HEK293 (cell line): Measurements from ENCODE around the gene TRPV2.

Experiments
- YY1 ChIP-seq: fragments of 450-650 bp; formaldehyde crosslinking; IDR thresholded peaks from 2 replicates; pipeline ENCODE4 v1.5.1; 2018; ENCODE audit warnings: missing biosample characterization, missing genetic modification characterization
- YY2 ChIP-seq: fragments of 450-650 bp; formaldehyde crosslinking; IDR thresholded peaks from 2 replicates; pipeline ENCODE4 v1.5.1; 2016; ENCODE audit warnings: missing biosample characterization, missing genetic modification characterization
- ZNF138 ChIP-seq: fragments of 450-650 bp; formaldehyde crosslinking; IDR thresholded peaks from 2 replicates; pipeline ENCODE4 v1.5.1; 2016; ENCODE audit warnings: missing biosample characterization, missing genetic modification characterization, borderline replicate concordance
- ZNF221 ChIP-seq: fragments of 450-650 bp; formaldehyde crosslinking; IDR thresholded peaks from 2 replicates; pipeline ENCODE4 v1.5.1; 2017; ENCODE audit warnings: missing biosample characterization, missing genetic modification characterization, borderline replicate concordance
- ZNF311 ChIP-seq: fragments of 450-650 bp; formaldehyde crosslinking; IDR thresholded peaks from 2 replicates; pipeline ENCODE4 v1.5.1; 2017; ENCODE audit warnings: missing biosample characterization, missing genetic modification characterization, borderline replicate concordance
- ZNF354C ChIP-seq: fragments of 450-650 bp; formaldehyde crosslinking; IDR thresholded peaks from 2 replicates; pipeline ENCODE4 v1.5.1; 2016; ENCODE audit warnings: missing biosample characterization, missing genetic modification characterization, low read depth, borderline replicate concordance
- ZNF433 ChIP-seq: fragments of 450-650 bp; formaldehyde crosslinking; IDR thresholded peaks from 2 replicates; pipeline ENCODE4 v1.5.1; 2016; ENCODE audit warnings: missing biosample characterization, missing genetic modification characterization, low read depth
- ZNF473 ChIP-seq: fragments of 450-650 bp; formaldehyde crosslinking; IDR thresholded peaks from 2 replicates; pipeline ENCODE4 v1.5.1; 2017; ENCODE audit warnings: missing biosample characterization, missing genetic modification characterization
- ZNF677 ChIP-seq: fragments of 450-650 bp; IDR thresholded peaks from 2 replicates; pipeline ENCODE4 v1.5.0; 2018; ENCODE audit warnings: missing biosample characterization, mild to moderate bottlenecking, missing genetic modification characterization, moderate library complexity
- ZNF707 ChIP-seq: fragments of 450-650 bp; formaldehyde crosslinking; IDR thresholded peaks from 2 replicates; pipeline ENCODE4 v1.5.1; 2016; ENCODE audit warnings: missing biosample characterization, missing genetic modification characterization
- ZNF776 ChIP-seq: fragments of 450-650 bp; formaldehyde crosslinking; IDR thresholded peaks from 2 replicates; pipeline ENCODE4 v1.5.0; 2017; ENCODE audit warnings: missing biosample characterization, missing genetic modification characterization, borderline replicate concordance
- ZNF830 ChIP-seq: fragments of 450-650 bp; IDR thresholded peaks from 2 replicates; pipeline ENCODE4 v1.5.0; 2018; ENCODE audit warnings: missing biosample characterization, missing genetic modification characterization, low read depth, mild to moderate bottlenecking, moderate library complexity
- ZSCAN23 ChIP-seq: fragments of 450-650 bp; formaldehyde crosslinking; IDR thresholded peaks from 2 replicates; pipeline ENCODE4 v1.5.1; 2016; ENCODE audit warnings: missing biosample characterization, missing genetic modification characterization
- TF ChIP-seq, protein P1 (sequence below): fragments of 450-650 bp; formaldehyde crosslinking; IDR thresholded peaks from 2 replicates; pipeline ENCODE4 v1.5.1; 2016; ENCODE audit warnings: missing biosample characterization, missing genetic modification characterization
- TF ChIP-seq, protein P2 (sequence below): fragments of 450-650 bp; formaldehyde crosslinking; IDR thresholded peaks from 2 replicates; pipeline ENCODE4 v1.5.1; 2017; ENCODE audit warnings: missing biosample characterization, missing genetic modification characterization
- TF ChIP-seq, protein P3 (sequence below): fragments of 450-650 bp; formaldehyde crosslinking; IDR thresholded peaks from 2 replicates; pipeline ENCODE4 v1.5.1; 2016; ENCODE audit warnings: missing biosample characterization, missing genetic modification characterization
- TF ChIP-seq, protein P4 (sequence below): fragments of 450-650 bp; formaldehyde crosslinking; IDR thresholded peaks from 2 replicates; pipeline ENCODE4 v1.5.1; 2016; ENCODE audit warnings: missing biosample characterization, missing genetic modification characterization
- TF ChIP-seq, protein P5 (sequence below): fragments of 450-650 bp; formaldehyde crosslinking; IDR thresholded peaks from 2 replicates; pipeline ENCODE4 v1.5.1; 2016; ENCODE audit warnings: missing biosample characterization, missing genetic modification characterization
- TF ChIP-seq, protein P6 (sequence below): fragments of 450-650 bp; formaldehyde crosslinking; IDR thresholded peaks from 2 replicates; pipeline ENCODE4 v1.5.1; 2016; ENCODE audit warnings: missing biosample characterization, missing genetic modification characterization, borderline replicate concordance
- TF ChIP-seq, protein P7 (sequence below): fragments of 450-650 bp; formaldehyde crosslinking; IDR thresholded peaks from 2 replicates; pipeline ENCODE4 v1.5.1; 2016; ENCODE audit warnings: missing biosample characterization, missing genetic modification characterization, low read depth
- TF ChIP-seq, protein P8 (sequence below): fragments of 450-650 bp; formaldehyde crosslinking; IDR thresholded peaks from 2 replicates; pipeline ENCODE4 v1.5.1; 2016; ENCODE audit warnings: missing biosample characterization, missing genetic modification characterization
- TF ChIP-seq, protein P9 (sequence below): sonication (generic); formaldehyde crosslinking; IDR thresholded peaks from 2 replicates; pipeline ENCODE4 v1.8.1; 2022; ENCODE audit warnings: mild to moderate bottlenecking, moderate library complexity, missing genetic modification reagents

Gene TRPV2

DNA sequence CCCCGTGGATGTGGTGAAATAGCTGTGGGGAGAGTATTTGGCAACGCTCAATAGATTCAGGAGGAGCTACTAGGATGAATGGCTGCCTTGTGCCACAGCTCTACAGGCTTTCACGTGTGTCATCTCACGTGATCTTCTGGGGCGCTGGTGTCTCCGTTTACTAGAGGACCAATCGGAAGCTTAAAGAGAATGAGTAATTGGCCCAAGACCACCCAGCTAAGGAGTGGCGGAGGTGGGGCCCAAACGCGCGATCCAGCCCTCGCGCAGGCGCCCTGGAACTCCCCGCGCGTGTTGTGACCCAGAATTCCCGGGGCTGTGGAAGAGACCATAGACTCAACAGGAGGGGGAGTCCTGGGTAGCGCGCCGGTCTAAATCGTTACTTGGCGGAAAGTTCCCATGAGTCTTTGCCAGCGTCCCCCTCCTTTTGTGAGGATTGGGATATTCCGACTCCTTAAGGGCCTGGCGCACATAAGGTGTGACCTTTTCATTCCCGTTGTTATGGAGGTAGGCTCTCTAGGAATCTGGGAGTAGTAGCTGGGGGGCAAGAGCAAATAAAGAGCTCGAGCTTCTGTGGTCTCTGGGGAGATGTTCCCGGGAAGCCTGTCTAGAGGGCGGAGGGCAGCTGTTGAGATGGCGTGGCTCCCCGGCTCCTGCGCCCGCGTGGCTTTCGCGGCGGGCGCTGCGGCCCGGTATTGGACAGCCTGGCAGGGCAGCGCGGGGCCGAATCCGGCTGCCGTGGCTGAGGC lies 23.4 kb downstream of the TRPV2 start (continued):
- TF ChIP-seq, protein P1, sequence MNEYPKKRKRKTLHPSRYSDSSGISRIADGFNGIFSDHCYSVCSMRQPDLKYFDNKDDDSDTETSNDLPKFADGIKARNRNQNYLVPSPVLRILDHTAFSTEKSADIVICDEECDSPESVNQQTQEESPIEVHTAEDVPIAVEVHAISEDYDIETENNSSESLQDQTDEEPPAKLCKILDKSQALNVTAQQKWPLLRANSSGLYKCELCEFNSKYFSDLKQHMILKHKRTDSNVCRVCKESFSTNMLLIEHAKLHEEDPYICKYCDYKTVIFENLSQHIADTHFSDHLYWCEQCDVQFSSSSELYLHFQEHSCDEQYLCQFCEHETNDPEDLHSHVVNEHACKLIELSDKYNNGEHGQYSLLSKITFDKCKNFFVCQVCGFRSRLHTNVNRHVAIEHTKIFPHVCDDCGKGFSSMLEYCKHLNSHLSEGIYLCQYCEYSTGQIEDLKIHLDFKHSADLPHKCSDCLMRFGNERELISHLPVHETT (tag by site-specific recombination): peak; percentile 90
- TF ChIP-seq ZNF138 (tag by site-specific recombination) (no peak), ZNF473 (tag by site-specific recombination) (no peak), ZNF433 (no peak), ZNF221 (no peak), ZNF707 (tag by site-specific recombination) (no peak), ZSCAN23 (tag by site-specific recombination) (peak; percentile 42; the same call in 1 of the 2 replicates), ZNF776 (tag by site-specific recombination) (no peak), ZNF354C (tag by site-specific recombination) (no peak), ZNF311 (no peak), ZNF677 (tag by site-specific recombination) (no peak), ZNF830 (no peak), YY2 (tag by site-specific recombination) (peak; percentile 17), YY1 (tag by site-specific recombination) (peak; percentile 57; the same call in 1 of the 2 replicates)
- TF ChIP-seq, protein P2, sequence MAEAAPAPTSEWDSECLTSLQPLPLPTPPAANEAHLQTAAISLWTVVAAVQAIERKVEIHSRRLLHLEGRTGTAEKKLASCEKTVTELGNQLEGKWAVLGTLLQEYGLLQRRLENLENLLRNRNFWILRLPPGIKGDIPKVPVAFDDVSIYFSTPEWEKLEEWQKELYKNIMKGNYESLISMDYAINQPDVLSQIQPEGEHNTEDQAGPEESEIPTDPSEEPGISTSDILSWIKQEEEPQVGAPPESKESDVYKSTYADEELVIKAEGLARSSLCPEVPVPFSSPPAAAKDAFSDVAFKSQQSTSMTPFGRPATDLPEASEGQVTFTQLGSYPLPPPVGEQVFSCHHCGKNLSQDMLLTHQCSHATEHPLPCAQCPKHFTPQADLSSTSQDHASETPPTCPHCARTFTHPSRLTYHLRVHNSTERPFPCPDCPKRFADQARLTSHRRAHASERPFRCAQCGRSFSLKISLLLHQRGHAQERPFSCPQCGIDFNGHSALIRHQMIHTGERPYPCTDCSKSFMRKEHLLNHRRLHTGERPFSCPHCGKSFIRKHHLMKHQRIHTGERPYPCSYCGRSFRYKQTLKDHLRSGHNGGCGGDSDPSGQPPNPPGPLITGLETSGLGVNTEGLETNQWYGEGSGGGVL (tag by site-specific recombination): no peak
- TF ChIP-seq, protein P3, sequence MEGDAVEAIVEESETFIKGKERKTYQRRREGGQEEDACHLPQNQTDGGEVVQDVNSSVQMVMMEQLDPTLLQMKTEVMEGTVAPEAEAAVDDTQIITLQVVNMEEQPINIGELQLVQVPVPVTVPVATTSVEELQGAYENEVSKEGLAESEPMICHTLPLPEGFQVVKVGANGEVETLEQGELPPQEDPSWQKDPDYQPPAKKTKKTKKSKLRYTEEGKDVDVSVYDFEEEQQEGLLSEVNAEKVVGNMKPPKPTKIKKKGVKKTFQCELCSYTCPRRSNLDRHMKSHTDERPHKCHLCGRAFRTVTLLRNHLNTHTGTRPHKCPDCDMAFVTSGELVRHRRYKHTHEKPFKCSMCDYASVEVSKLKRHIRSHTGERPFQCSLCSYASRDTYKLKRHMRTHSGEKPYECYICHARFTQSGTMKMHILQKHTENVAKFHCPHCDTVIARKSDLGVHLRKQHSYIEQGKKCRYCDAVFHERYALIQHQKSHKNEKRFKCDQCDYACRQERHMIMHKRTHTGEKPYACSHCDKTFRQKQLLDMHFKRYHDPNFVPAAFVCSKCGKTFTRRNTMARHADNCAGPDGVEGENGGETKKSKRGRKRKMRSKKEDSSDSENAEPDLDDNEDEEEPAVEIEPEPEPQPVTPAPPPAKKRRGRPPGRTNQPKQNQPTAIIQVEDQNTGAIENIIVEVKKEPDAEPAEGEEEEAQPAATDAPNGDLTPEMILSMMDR: no peak
- TF ChIP-seq, protein P4, sequence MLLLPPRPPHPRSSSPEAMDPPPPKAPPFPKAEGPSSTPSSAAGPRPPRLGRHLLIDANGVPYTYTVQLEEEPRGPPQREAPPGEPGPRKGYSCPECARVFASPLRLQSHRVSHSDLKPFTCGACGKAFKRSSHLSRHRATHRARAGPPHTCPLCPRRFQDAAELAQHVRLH (tag by site-specific recombination): 0 out of 2 replicates have a peak, but pooled peaks have one; percentile 53
- TF ChIP-seq, protein P5, sequence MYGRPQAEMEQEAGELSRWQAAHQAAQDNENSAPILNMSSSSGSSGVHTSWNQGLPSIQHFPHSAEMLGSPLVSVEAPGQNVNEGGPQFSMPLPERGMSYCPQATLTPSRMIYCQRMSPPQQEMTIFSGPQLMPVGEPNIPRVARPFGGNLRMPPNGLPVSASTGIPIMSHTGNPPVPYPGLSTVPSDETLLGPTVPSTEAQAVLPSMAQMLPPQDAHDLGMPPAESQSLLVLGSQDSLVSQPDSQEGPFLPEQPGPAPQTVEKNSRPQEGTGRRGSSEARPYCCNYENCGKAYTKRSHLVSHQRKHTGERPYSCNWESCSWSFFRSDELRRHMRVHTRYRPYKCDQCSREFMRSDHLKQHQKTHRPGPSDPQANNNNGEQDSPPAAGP: peak; percentile 86
- TF ChIP-seq, protein P6, sequence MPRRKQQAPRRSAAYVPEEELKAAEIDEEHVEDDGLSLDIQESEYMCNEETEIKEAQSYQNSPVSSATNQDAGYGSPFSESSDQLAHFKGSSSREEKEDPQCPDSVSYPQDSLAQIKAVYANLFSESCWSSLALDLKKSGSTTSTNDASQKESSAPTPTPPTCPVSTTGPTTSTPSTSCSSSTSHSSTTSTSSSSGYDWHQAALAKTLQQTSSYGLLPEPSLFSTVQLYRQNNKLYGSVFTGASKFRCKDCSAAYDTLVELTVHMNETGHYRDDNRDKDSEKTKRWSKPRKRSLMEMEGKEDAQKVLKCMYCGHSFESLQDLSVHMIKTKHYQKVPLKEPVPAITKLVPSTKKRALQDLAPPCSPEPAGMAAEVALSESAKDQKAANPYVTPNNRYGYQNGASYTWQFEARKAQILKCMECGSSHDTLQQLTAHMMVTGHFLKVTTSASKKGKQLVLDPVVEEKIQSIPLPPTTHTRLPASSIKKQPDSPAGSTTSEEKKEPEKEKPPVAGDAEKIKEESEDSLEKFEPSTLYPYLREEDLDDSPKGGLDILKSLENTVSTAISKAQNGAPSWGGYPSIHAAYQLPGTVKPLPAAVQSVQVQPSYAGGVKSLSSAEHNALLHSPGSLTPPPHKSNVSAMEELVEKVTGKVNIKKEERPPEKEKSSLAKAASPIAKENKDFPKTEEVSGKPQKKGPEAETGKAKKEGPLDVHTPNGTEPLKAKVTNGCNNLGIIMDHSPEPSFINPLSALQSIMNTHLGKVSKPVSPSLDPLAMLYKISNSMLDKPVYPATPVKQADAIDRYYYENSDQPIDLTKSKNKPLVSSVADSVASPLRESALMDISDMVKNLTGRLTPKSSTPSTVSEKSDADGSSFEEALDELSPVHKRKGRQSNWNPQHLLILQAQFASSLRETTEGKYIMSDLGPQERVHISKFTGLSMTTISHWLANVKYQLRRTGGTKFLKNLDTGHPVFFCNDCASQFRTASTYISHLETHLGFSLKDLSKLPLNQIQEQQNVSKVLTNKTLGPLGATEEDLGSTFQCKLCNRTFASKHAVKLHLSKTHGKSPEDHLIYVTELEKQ (tag by site-specific recombination): no peak; the same call in 1 of the 2 replicates
- TF ChIP-seq, protein P7, sequence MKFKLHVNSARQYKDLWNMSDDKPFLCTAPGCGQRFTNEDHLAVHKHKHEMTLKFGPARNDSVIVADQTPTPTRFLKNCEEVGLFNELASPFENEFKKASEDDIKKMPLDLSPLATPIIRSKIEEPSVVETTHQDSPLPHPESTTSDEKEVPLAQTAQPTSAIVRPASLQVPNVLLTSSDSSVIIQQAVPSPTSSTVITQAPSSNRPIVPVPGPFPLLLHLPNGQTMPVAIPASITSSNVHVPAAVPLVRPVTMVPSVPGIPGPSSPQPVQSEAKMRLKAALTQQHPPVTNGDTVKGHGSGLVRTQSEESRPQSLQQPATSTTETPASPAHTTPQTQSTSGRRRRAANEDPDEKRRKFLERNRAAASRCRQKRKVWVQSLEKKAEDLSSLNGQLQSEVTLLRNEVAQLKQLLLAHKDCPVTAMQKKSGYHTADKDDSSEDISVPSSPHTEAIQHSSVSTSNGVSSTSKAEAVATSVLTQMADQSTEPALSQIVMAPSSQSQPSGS (tag by site-specific recombination): no peak
- TF ChIP-seq, protein P8, sequence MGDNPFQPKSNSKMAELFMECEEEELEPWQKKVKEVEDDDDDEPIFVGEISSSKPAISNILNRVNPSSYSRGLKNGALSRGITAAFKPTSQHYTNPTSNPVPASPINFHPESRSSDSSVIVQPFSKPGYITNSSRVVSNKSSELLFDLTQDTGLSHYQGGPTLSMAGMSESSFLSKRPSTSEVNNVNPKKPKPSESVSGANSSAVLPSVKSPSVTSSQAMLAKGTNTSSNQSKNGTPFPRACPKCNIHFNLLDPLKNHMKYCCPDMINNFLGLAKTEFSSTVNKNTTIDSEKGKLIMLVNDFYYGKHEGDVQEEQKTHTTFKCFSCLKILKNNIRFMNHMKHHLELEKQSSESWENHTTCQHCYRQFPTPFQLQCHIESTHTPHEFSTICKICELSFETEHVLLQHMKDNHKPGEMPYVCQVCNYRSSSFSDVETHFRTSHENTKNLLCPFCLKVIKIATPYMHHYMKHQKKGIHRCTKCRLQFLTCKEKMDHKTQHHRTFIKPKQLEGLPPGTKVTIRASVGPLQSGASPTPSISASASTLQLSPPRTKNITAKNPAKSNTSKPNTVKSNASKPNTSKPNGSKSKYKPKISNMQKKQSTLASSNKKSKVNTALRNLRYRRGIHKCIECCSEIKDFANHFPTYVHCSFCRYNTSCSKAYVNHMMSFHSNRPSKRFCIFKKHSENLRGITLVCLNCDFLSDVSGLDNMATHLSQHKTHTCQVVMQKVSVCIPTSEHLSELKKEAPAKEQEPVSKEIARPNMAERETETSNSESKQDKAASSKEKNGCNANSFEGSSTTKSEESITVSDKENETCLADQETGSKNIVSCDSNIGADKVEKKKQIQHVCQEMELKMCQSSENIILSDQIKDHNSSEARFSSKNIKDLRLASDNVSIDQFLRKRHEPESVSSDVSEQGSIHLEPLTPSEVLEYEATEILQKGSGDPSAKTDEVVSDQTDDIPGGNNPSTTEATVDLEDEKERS: no peak
- TF ChIP-seq, protein P9, sequence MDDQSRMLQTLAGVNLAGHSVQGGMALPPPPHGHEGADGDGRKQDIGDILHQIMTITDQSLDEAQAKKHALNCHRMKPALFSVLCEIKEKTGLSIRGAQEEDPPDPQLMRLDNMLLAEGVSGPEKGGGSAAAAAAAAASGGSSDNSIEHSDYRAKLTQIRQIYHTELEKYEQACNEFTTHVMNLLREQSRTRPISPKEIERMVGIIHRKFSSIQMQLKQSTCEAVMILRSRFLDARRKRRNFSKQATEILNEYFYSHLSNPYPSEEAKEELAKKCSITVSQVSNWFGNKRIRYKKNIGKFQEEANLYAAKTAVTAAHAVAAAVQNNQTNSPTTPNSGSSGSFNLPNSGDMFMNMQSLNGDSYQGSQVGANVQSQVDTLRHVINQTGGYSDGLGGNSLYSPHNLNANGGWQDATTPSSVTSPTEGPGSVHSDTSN: peak; percentile 69; the same call in 1 of the 2 replicates
